ENCODE measurements around the gene LHFPL6. TPM values are rescaled to one million over a fixed set of nuclear protein-coding genes. Genes with fewer than 3 reads are reported as not detected.
A peak's percentile ranks its signal among the peaks of the same experiment; 100 is the strongest.

Gene LHFPL6
- total and polyA plus RNA-seq, 12 donors, result 41.5 to 65.8 (median 55.4) TPM

- no peak for ATAC-seq
- H3K36me3 ChIP-seq, result peaks cover 0 to 16% (median 0%) of the 10 kb centered on the region in 9 donors
- no peak for DNase-seq
- peak overlapping the region in 8 of 10 donors; percentile 4 to 98 (median 58) for H3K27ac ChIP-seq
- H3K27me3 ChIP-seq, result peaks cover 0 to 14% (median 0%) of the 10 kb centered on the region in 7 donors
- intact Hi-C loops (cut with DNase I), result no loop called here
- no peak for TF ChIP-seq CTCF (IDR thresholded peaks at IDR 0.05)
- H3K4me3 ChIP-seq, result peak overlapping the region in 8 of 10 donors; percentile 1 to 96 (median 92)
- peaks cover 2 to 66% (median 34%) of the 10 kb centered on the region in 9 donors for H3K4me1 ChIP-seq
- WGBS, 2 donors, result 39 to 41% methylated on average over 2 of the region's 2 CpGs
- no peaks in the 10 kb centered on the region for H3K9me3 ChIP-seq
Observed at GRCh38 chr13:39597838-39598237, 5.2 kb downstream of the LHFPL6 start.

DNA sequence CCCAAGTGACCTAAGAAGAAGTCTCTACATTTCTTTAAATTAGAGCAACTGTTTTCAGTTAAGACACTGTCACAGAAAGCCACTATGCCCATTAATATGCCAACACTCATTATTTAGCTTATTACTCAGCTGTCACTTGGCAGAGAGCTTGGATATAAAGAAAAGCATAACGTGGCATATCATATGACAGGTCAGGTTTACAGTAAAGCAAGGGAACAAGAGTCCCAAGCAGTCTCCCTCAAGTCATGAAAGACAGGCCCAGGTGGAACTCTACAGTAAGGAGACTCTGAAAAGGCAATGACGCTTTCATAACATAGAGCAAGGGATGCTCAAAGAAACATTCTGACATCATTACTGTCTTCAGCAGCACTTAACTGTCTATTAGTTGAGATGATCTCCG, 6.3 kb downstream of the LHFPL6 start:
- Histone ChIP-seq H3K36me3 (peaks cover 0 to 16% (median 0%) of the 10 kb centered on the region in 9 donors), H3K4me1 (peaks cover 2 to 65% (median 36%) of the 10 kb centered on the region in 9 donors), H3K9me3 (no peaks in the 10 kb centered on the region), H3K27ac (peak overlapping the region in 5 of 10 donors; percentile 2 to 96 (median 52)), H3K4me3 (peak overlapping the region in 5 of 10 donors; percentile 91 to 96 (median 94)), H3K27me3 (peaks cover 0 to 7% (median 0%) of the 10 kb centered on the region in 7 donors)
- WGBS, 2 donors, result 58 to 64% methylated on average over 3 of the region's 3 CpGs
- TF ChIP-seq CTCF (IDR thresholded peaks at IDR 0.05), result no peak
- intact Hi-C loops (cut with DNase I), result no loop called here
- ATAC-seq, result no peak
- DNase-seq, result no peak

DNA sequence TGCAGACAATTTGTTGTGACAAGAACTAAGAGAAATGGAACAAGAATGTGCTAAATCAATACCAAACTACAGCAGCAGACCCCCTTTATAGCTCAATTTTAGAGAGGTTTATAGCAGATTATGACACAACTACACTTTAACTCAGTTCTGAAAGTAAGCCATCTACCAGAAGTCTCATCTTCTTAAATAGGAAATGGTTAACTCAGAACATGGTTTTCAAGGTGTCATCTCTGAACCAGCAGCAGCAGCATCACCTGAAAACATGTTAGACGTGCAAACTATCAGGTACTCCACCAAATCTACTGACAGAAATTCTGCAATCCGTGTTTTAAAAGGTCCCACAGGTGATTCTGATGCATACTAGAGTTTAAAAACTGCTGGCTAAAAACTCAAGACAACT, 6.8 kb downstream of the LHFPL6 start:
- Histone ChIP-seq H3K4me3 (peak overlapping the region in 3 of 10 donors; percentile 92 to 94 (median 94)), H3K27me3 (peaks cover 0 to 7% (median 0%) of the 10 kb centered on the region in 7 donors), H3K27ac (peak overlapping the region in 2 of 10 donors; percentile 21 to 52), H3K36me3 (peaks cover 0 to 16% (median 0%) of the 10 kb centered on the region in 9 donors), H3K4me1 (peaks cover 2 to 65% (median 38%) of the 10 kb centered on the region in 9 donors), H3K9me3 (no peaks in the 10 kb centered on the region)
- ATAC-seq (no peak), DNase-seq (no peak)
- WGBS, 2 donors, result 53 to 54% methylated on average over 2 of the region's 2 CpGs
- intact Hi-C loops (cut with DNase I), result no loop called here
- TF ChIP-seq CTCF (IDR thresholded peaks at IDR 0.05), result no peak

GRCh38 chr13:39590466-39591036, 12.4 kb downstream of the LHFPL6 start:
- ATAC-seq (no peak), DNase-seq (no peak)
- H3K27ac ChIP-seq, result peak overlapping the region in 2 of 10 donors; percentile 13 to 17
- WGBS, 2 donors, result 39 to 83% methylated on average over 2 of the region's 2 CpGs
- intact Hi-C loops (cut with DNase I), result no loop called here
- H3K27me3 ChIP-seq, result no peaks in the 10 kb centered on the region
- H3K4me1 ChIP-seq, result peaks cover 0 to 72% (median 49%) of the 10 kb centered on the region in 9 donors
- no peak for TF ChIP-seq CTCF (IDR thresholded peaks at IDR 0.05)
- H3K36me3 ChIP-seq, result peaks cover 0 to 11% (median 0%) of the 10 kb centered on the region in 9 donors
- H3K4me3 ChIP-seq, result no peak overlapping the region
- H3K9me3 ChIP-seq, result no peaks in the 10 kb centered on the region

All from heart right ventricle (tissue), 16 donors.